ENCODE measurements around the gene EVI5L. TPM values are rescaled to one million over a fixed set of nuclear protein-coding genes. Genes with fewer than 3 reads are reported as not detected.

EVI5L gene
- total RNA-seq, 1 donor from 2014 or later = 9.6 TPM

DNA sequence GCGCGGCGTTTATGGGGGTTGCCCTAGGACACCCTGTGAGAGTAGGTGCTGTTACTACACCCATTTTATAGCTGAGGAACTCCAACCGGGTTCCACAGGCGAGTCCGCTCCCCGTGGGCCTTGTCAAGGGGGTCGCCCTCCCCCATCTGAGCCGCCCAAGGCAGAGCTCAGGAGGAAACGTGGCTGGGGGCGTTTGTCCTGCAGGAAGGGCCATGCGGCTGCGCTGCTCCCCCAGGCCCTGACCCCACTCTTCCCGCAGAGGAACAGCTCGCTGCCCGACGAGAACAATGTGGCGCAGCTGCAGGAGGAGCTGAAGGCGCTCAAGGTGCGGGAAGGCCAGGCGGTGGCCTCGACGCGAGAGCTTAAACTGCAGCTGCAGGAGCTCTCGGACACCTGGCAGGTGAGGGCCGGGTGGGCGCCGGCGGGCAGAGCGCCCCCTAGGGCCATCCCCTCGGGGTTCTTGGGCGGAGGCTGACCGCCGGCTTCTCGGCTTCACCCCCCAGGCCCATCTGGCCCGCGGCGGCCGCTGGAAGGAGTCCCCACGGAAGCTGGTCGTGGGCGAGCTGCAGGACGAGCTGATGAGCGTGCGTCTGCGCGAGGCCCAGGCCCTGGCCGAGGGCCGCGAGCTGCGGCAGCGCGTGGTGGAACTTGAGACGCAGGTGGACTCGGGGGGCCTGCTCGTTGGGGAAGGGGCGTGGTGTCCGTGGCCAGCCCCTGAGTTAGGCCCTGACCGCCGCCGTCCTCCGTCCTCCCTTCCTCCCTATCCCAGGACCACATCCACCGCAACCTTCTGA lies 31.8 kb downstream of the EVI5L start:
- ATAC-seq = no peak

DNA sequence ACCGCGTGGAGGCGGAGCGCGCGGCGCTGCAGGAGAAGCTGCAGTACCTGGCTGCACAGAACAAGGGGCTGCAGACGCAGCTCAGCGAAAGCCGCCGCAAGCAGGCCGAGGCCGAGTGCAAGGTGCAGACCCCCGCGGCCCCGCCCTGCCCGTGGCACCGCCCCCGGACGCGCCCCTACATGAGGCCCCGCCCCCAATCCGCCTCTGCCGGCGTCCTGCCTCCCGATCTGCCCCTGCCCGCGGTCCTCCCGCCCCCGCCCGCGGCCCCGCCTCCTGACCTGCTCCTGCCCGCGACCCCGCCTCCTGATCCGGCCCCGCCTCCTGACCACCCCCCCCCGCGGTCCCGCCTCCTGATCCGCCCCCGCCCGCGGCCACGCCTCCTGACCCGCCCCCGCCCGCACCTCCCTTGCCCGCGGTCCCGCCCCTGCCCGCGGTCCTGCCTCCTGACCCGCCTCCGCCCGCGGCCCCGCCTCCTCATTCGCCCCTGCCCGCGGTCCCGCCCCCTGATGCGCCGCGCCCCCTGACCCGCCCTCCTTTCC lies 32.5 kb downstream of the EVI5L start:
- peak; percentile 55 for ATAC-seq

DNA sequence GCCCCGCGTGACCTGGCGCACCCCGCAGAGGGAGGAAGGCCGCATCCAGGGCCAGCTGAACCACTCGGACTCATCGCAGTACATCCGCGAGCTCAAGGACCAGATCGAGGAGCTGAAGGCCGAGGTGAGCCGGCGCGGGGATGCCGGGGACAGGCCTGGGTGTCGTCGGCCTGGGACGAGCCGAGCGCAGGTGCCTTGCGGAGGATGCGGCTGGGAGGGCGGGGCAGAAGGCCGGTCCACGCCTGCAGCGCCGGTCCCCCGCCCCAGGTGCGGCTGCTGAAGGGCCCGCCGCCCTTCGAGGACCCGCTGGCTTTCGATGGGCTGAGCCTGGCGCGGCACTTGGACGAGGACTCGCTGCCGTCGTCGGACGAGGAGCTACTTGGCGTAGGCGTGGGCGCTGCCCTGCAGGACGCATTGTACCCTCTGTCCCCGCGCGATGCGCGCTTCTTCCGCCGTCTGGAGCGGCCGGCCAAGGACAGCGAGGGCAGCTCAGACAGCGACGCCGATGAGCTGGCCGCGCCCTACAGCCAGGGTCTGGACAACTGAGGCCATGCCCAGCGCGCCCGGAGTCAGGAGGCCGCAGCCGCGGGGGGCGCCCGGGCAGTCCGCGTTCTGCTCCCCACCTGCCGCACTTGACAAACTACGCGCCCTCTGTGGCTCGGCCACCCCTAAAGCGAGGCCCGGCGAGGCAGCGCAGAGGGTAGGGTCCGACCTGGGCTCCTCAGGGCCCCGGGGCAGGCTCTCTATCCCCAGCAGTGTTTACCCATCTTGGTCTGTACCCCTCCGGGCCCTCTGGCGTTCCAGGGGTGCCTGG lies 33.3 kb downstream of the EVI5L start:
- ATAC-seq = no peak

- ATAC-seq = no peak
These were observed 34.1 kb downstream of the EVI5L start for GRCh38 chr19:7863971-7864689.

DNA sequence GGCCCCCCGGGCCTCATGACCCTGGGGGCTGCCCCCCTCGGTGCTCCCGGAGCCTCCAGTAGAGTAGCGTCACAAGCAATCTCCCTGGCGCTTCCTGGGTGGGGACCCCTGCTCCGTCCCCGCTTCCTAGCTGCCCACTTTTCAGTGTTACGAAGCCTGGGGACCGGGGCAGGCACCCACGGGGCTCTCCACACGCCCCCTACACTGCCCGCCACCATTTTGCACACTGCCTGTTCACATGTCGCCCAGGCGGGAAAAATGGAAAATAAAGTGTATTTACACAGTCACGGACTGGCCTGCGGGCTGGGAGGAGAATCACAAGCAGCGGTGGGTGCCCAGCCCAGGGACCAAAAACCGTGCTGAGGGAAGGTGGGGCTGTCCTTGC lies 34.7 kb downstream of the EVI5L start:
- no peak for ATAC-seq

DNA sequence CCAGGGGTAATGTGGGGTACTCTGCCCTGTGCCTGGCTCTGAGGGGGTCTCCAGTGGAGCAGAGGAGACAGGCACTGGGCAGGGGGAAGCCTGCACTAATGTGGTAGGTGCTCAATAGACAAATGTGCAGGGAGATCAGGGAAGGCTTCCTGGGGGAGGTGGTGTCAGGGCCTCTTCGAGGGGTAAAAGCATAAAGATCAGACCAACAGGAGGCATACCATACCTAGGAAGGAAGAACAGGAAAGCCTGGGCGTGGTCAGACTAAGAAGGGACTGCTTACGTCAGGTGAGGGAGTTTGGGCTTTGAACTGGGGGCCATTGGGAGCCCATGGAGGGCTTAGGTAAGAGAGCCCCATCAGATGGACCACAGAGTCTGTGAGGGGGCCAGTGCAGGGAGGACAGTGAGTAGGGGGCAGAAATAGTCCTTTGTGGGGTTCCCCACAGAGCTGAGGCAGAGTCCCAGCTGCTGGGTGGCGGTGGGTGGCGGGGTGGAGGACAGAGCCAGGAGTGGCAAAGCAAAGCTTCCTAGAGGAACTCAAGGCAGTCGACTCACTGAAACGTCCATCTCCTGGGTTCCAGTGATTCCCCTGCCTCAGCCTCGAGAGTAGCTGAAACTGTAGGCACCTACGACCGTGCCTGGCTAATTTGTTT lies 35.4 kb downstream of the EVI5L start:
- no peak for ATAC-seq

DNA sequence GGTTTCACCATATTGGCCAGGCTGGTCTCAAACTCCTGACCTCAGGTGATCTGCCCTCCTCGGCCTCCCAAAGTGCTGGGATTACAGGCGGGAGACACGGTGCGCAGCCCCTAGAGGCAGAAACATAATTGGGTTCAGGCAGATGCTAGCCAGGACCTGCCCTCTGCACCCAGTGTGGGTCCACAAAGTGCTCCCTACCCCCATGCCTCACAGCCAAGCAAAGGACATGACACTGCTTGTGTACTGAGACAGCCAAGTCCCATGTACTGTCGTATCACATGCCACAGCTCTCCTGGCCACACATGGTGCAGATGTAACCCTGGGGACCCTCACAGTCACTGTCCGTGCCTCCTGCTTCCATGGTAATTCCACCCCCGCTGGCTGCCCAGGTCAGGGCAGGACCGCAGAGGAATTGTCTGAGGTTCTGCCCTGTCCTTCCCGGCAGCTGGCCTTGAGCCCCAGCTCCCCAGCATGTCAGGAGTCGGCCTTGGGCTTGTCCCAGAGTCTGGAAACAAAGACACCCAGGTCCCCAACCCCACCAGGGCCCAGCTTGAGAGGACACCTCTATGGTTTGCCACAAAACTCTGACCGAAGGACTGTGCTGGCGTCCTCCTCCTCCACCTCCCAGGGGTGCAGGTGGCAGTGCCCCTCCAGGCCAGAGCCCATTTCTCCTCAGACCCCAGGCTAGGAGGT lies 36.5 kb downstream of the EVI5L start:
- ATAC-seq = no peak

- ATAC-seq = no peak
These were observed 37.2 kb downstream of the EVI5L start for GRCh38 chr19:7867092-7867844.

- peak; percentile 3 for ATAC-seq
These were observed 38.3 kb downstream of the EVI5L start for GRCh38 chr19:7868326-7868670.

GRCh38 chr19:7868671-7869452 lies 38.8 kb downstream of the EVI5L start:
- peak; percentile 62 for ATAC-seq

DNA sequence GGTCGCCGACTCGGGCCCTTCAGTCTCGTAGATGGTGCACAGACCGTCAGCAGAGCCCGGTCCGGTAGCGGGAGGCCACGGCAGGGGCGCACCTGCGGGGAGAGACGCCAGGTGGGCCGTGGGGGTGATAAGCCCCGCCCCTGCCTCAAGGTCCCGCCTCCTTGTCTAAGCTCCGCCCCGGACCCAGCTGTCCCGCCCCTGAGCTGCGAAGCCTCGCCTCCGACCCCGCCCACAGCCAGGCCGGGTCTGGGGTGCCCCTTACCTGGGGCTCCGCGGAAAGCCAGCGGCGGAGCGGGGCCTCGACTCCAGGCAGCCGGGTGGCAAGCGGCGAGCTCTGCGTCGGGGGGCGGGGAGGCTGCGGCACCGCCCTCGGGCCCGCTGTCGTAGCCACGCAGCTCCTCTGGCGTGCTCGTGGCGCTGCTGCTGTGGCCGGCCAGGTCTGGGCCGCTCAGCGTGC lies 39.5 kb downstream of the EVI5L start:
- ATAC-seq = peak; percentile 63

DNA sequence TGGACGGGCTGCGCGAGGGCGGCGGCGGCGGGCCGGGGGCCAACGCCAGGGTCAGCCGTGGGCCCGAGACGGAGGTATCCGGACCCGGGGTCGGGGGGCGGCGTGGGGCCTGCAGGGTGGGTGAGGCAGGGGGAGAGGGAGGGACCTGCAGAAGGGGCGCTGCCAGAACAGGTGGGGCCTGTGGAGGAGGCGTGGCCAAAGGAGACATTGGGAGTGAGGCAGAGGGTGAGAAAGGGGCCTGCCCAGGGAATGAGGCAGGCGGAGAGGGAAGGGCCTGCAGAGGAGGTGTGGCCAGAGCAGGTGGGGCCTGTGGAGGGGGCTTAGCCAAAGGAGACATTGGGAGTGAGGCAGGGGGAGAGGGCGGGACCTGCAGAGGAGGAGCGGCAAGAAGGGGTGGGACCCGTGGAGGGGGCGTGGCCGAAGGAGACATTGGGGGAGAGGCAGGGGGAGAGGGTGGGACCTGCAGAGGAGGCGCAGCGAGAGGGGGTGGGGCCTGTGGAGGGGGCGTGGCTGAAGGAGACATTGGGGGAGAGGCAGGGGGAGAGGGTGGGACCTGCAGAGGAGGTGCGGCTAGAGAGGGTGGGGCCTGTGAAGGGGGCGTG lies 40.0 kb downstream of the EVI5L start:
- ATAC-seq = peak; percentile 9

GRCh38 chr19:7870571-7871436 lies 40.8 kb downstream of the EVI5L start:
- peak; percentile 12 for ATAC-seq

DNA sequence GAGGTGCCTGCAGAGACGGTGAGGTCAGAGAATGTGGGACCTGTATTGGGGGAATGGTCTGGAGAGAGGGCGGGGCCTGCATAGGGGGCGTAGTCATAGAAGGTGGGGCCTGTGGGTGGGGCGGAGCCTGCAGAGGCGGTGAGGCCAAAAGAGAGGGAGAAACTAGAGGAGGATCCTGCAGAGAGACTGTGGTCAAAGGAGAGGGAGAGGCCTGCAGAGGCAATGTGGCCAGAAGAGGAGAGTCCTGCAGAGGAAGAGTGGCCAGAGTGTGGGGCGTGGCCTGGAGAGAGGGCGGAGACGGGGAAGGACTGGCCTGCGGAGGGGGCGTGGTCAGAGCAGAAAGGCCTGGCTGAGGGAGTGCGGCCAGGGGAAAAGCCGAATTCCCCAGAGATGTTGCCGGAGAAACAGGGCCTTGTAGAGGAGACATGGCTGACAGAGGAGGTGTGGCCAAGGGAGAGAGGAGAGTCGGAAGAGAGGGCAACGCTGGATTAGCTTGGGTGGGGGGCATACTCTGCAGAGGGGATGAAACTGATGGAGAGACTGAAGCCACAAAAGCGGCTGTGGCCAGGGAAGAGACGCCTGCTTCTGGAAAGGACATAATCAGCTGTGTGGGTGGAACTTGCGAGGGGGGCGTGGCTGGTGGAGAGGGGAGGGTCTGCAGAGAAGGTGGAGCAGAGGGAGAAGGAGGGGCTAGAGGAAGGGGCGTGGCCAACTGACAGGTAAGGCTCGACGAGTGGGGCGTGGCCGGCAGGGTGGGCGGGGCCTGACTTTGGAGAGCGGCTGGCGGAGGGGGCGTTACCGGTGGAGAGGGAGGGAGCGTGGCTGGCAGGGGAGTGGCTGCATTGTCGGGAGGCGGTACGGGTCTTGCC lies 41.7 kb downstream of the EVI5L start:
- ATAC-seq = peak; percentile 38

DNA sequence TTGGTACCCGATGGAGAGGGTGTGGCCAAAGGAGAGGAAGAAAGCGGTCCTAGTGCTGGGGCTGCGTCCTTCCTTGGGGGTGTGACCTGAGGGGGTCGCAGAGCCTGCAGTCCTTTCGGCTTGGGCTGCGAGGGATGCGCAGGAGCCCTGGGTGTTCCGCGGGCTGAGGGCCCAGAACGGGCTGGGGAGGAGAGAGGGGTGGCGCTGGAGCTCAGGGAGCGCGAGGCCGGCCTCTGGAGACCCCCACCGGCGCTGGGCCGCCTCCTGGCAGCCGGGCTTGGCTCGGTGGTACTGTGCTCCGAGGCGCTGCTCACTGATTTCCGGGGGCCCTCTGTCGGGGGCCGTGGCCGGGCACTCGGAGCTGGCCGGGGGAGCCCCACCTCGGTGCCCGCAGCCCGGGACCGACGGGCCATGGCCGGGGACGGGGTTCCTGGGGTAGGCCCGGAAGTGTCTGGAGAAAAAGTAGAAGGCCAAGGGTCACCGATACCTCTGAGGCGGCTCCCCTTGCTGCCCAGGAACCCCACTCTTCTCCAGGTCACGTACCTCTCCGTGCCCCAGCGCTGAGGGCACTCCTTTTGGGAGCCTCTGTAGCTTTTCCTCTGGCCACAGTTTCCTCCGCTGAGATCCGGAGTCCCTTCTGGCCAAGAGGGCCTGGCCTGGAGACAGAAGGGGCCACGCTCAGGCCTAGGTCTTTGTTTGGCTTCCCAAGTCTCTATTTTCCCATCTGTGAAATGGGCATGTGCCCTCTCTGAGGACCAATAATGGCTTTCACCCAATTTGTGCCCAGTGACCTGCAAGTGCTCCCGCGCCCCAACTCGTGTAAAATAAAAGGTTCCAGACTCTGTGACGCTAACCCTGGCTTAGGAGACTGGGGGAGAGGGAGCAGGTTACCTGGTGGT lies 42.5 kb downstream of the EVI5L start:
- ATAC-seq = no peak

- ATAC-seq = no peak
These were observed 43.5 kb downstream of the EVI5L start for GRCh38 chr19:7873304-7874075.

All from esophagus mucosa (tissue), 1 donor.